Measurements from ENCODE around the gene MAU2. TPM values are rescaled to one million over a fixed set of nuclear protein-coding genes. Genes with fewer than 3 reads are reported as not detected.
A peak's percentile ranks its signal among the peaks of the same experiment; 100 is the strongest.

MAU2 gene
- total and polyA plus RNA-seq, 2 of the 8 experiments (the other 6 are each of a cell fraction or from before 2014, with no cell fraction given): 32.0 to 40.8 TPM

- Histone ChIP-seq H2AFZ (ENCODE audit: low read length) (0 out of 2 replicates have a peak overlapping the region, but pooled peaks have one; percentile 42), H4K5ac (ENCODE audit: insufficient read length, low read depth, low read length) (no peak overlapping the region), H2BK5ac (ENCODE audit: low read depth, low read length) (no peak overlapping the region), H2BK15ac (ENCODE audit: low read length) (no peak overlapping the region), H3K4me2 (ENCODE audit: insufficient read depth in 1 of 2, low read depth in 2 of 2, low read length in 2 of 2) (peak overlapping the region; percentile 53 to 74), H2BK120ac (replicated peaks; ENCODE audit: low read depth, low read length) (no peak overlapping the region), H3K14ac (ENCODE audit: insufficient read length) (no peak overlapping the region), H2BK20ac (ENCODE audit: low read length) (no peak overlapping the region), H2BK12ac (ENCODE audit: low read depth, low read length) (no peak overlapping the region; the same call in 1 of the 2 replicates), H3K4me3 (ENCODE audit: extremely low read depth in 1 of 4, insufficient read depth in 2 of 4, low read depth in 3 of 4, low read length in 4 of 4) (peak overlapping the region; percentile 30 to 66 (median 35)), H3K18ac (ENCODE audit: extremely low read depth, low read length) (no peak overlapping the region), H2AK5ac (ENCODE audit: low read depth, low read length) (no peak overlapping the region), H3K4me1 (replicated peaks in 1 of 4; ENCODE audit: control insufficient read depth in 3 of 4, insufficient read depth in 4 of 4, low read length in 3 of 4) (peaks cover 0 to 7% (median 5%) of the 10 kb centered on the region in 4 experiments; a peak in 5 of 7 replicates), H3K79me2 (ENCODE audit: control insufficient read depth in 1 of 2, insufficient read depth in 2 of 2, low read length in 2 of 2) (no peaks in the 10 kb centered on the region), H3K23me2 (ENCODE audit: low read depth, low read length) (peaks cover 2% of the 10 kb centered on the region; the same call in 1 of the 2 replicates), H3K9me3 (ENCODE audit: insufficient read depth in 2 of 2, low read depth in 1 of 2, low read length in 1 of 2) (no peaks in the 10 kb centered on the region), H3K27me3 (replicated peaks in 1 of 4; ENCODE audit: control insufficient read depth in 3 of 4, extremely low read depth in 1 of 4, insufficient read depth in 3 of 4, low read length in 3 of 4) (no peaks in the 10 kb centered on the region; a peak in 1 of 7 replicates), H4K91ac (replicated peaks; ENCODE audit: insufficient read length, low read length) (no peak overlapping the region), H3K56ac (replicated peaks; ENCODE audit: insufficient read length, low read depth, low read length) (no peak overlapping the region), H3K27ac (ENCODE audit: low read depth, low read length) (no peak overlapping the region), H3K9ac (replicated peaks in 1 of 4; ENCODE audit: extremely low read depth in 1 of 4, low read depth in 3 of 4, low read length in 3 of 4) (0 out of 7 replicates have a peak overlapping the region, but pooled peaks of 1 of the 4 experiments have one; percentile 2), H3K79me1 (ENCODE audit: low read depth, low read length) (no peaks in the 10 kb centered on the region; the same call in 1 of the 2 replicates), H3K36me3 (ENCODE audit: control insufficient read depth in 2 of 4, insufficient read depth in 4 of 4, low read length in 3 of 4) (peaks cover 0 to 7% (median 5%) of the 10 kb centered on the region in 4 experiments; a peak in 2 of 8 replicates), H4K20me1 (replicated peaks in 1 of 2; ENCODE audit: control insufficient read depth in 1 of 2, insufficient read depth in 2 of 2, low read length in 2 of 2) (peaks cover 0 to 11% of the 10 kb centered on the region in 2 experiments), H4K8ac (ENCODE audit: extremely low read depth, insufficient read depth, low read length) (no peak overlapping the region; the same call in 1 of the 2 replicates), H3K4ac (replicated peaks; ENCODE audit: insufficient read length, low read depth, low read length) (no peak overlapping the region), H3K23ac (ENCODE audit: insufficient read length) (no peak overlapping the region)
- 89% methylated on average over 8 of the region's 8 CpGs; no CpG with 5 or more reads in 1 of the 2 experiments for WGBS, 2 experiments (ENCODE audit: extremely low coverage in 1 of 2, insufficient coverage in 1 of 2, insufficient read length in 1 of 2, insufficient replicate concordance in 2 of 2, low coverage in 1 of 2, low lambda C conversion rate in 2 of 2, missing lambda C conversion rate in 1 of 2)
- ChIA-PET POLR2A (ENCODE audit: partially characterized antibody) (interaction anchor here (0.6 to 1.6 kb wide), 4 partner anchors 8 to 245 kb away, joined by 3 to 8 read pairs (median 3); no protein-coding TSS in a partner anchor), CTCF (ENCODE audit: partially characterized antibody) (interaction anchor here (1.1 kb wide), 1 partner anchor 9 kb away, joined by 3 read pairs; a partner anchor contains a TSS)
- TF ChIP-seq SIRT6 (IDR thresholded peaks at IDR 0.05; ENCODE audit: low read length): no peak
- 0 out of 2 replicates have a peak, but pooled peaks have one; percentile 32 for TF ChIP-seq KDM1A (IDR thresholded peaks at IDR 0.05; ENCODE audit: borderline replicate concordance, low read length)
- DNase-seq (ENCODE audit: low read depth in 1 of 2, low spot score in 2 of 2): no peak
- no peak for FAIRE-seq
Measured at GRCh38 chr19:19271828-19272599, 48.6 kb upstream of the MAU2 start.
